ENCODE results near the gene BMI1.

DNA sequence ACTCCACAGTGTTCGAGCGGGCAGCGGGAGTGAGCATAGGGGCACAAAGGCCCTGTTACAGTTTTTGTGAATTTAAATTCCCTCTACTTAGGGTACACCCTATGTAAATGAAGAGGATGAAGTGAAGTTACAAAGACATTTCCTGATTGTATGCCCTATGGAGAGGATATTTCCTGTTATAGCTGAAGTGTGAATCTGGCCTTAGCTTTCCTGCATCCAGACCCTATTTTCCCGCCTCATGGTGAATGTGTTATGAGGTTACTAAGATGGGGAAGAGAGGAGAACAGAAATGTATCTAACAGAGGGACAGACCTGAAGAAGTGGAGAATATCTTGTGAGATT lies 42.5 kb upstream of the BMI1 start:
- TF ChIP-seq SP1 (IDR thresholded peaks at IDR 0.05) (no peak), ELF4 (IDR thresholded peaks at IDR 0.05) (no peak), ARNT (IDR thresholded peaks at IDR 0.05) (no peak), FOXA1 (IDR thresholded peaks at IDR 0.05) (no peak), FOXM1 (IDR thresholded peaks at IDR 0.05; ENCODE audit: borderline replicate concordance) (no peak), NFRKB (IDR thresholded peaks at IDR 0.05) (no peak)
- TF ChIP-seq, protein P1, sequence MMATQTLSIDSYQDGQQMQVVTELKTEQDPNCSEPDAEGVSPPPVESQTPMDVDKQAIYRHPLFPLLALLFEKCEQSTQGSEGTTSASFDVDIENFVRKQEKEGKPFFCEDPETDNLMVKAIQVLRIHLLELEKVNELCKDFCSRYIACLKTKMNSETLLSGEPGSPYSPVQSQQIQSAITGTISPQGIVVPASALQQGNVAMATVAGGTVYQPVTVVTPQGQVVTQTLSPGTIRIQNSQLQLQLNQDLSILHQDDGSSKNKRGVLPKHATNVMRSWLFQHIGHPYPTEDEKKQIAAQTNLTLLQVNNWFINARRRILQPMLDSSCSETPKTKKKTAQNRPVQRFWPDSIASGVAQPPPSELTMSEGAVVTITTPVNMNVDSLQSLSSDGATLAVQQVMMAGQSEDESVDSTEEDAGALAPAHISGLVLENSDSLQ (IDR thresholded peaks at IDR 0.05) = no peak

All from HEK293T (cell line).